GM12878 (cell line): Measurements from ENCODE around the gene RER1. TPM values are rescaled to one million over a fixed set of nuclear protein-coding genes. Genes with fewer than 3 reads are reported as not detected.

Experiments used
- ATAC-seq: fragments of 200-7000 bp; cut with Tn5 transposase; 3 replicates; pipeline ENCODE4 v1.9.1; 2020; ENCODE audit warnings: mild to moderate bottlenecking, moderate library complexity
- BruUV-seq: library from RNA; stranded (reverse); fragments of 400-500 nt; replicated peaks from 2 replicates; lab custom pipeline; 2021; lab: Mats Ljungman, UMichigan
- CTCF ChIA-PET: fragments of 300-600 bp; sonication (Branson Sonifier 250); formaldehyde crosslinking; extraction: SDS; loops from one replicate; lab custom pipeline; 2021; ENCODE audit warnings: inconsistent platforms; lab: Yijun Ruan, JAX
- POLR2A ChIA-PET: fragments of 350-600 bp; formaldehyde crosslinking; extraction: SDS; loops from one replicate; lab custom pipeline; 2021; ENCODE audit warnings: inconsistent platforms; lab: Charles Lee
- RAD21 ChIA-PET: fragments of 300-600 bp; sonication (Branson Sonifier 250); formaldehyde crosslinking; loops from one replicate; lab custom pipeline; 2023; ENCODE audit warnings: antibody characterized with exemption; ENCODE audit not compliant: unreplicated experiment; lab: Charles Lee
- SMC1A ChIA-PET: fragments of 300-600 bp; sonication (Branson Sonifier 250); formaldehyde crosslinking; loops from one replicate; lab custom pipeline; 2023; ENCODE audit not compliant: unreplicated experiment, uncharacterized antibody; lab: Charles Lee
- DNase-seq: peaks from one replicate; pipeline ENCODE4 v3.0.0-alpha.2; 2011; ENCODE audit warnings: low read depth, low spot score
- FAIRE-seq: peaks from 3 replicates; lab custom pipeline; 2011; peaks lifted over from hg19 to GRCh38; lab: Jason Lieb, UNC
- H2AFZ ChIP-seq: 2 replicates; pipeline ENCODE4 v1.6.0; 2011; ENCODE audit warnings: low read depth, low read length, control low read depth; ENCODE audit not compliant: control insufficient read depth
- H3K27ac ChIP-seq: 2 replicates; pipeline ENCODE4 v1.5.1; 2011; ENCODE audit warnings: control low read depth; ENCODE audit not compliant: control insufficient read depth, insufficient read depth
- H3K27me3 ChIP-seq, 2 experiments: replicated peaks in 1 of 2; 2 replicates each; pipeline versions ENCODE4 v1.6.0 to v1.6.1; 2011; ENCODE audit warnings: low read length in 1 of 2; ENCODE audit not compliant: control insufficient read depth in 2 of 2, insufficient read depth in 2 of 2
- H3K36me3 ChIP-seq, 2 experiments: 2 replicates each; pipeline ENCODE4 v1.5.1; 2011; ENCODE audit warnings: low read length in 1 of 2; ENCODE audit not compliant: control insufficient read depth in 2 of 2, insufficient read depth in 2 of 2
- H3K4me1 ChIP-seq: 2 replicates; pipeline ENCODE4 v1.6.1; 2011; ENCODE audit warnings: mild to moderate bottlenecking, low read length, moderate library complexity, mixed read lengths; ENCODE audit not compliant: control insufficient read depth, insufficient read depth
- H3K4me2 ChIP-seq: 2 replicates; pipeline ENCODE4 v1.6.0; 2011; ENCODE audit warnings: control low read depth; ENCODE audit not compliant: control insufficient read depth, insufficient read depth
- H3K4me3 ChIP-seq: fragments of 200-600 bp; sonication (generic); 2 replicates; pipeline ENCODE4 v1.5.1; 2016
- H3K79me2 ChIP-seq: 2 replicates; pipeline ENCODE4 v1.6.0; 2011; ENCODE audit warnings: low read length; ENCODE audit not compliant: control insufficient read depth, insufficient read depth
- H3K9ac ChIP-seq: 2 replicates; pipeline ENCODE4 v1.8.0; 2011; ENCODE audit warnings: low read length, control low read depth, mixed read lengths; ENCODE audit not compliant: control insufficient read depth, insufficient read depth
- H3K9me3 ChIP-seq: replicated peaks from 3 replicates; pipeline ENCODE4 v1.5.1; 2011; ENCODE audit warnings: mild to moderate bottlenecking, low read length; ENCODE audit not compliant: control insufficient read depth, insufficient read depth
- H4K20me1 ChIP-seq: 2 replicates; pipeline ENCODE4 v1.6.0; 2011; ENCODE audit not compliant: control insufficient read depth, insufficient read depth
- BCL11A ChIP-seq: IDR thresholded peaks from 2 replicates; pipeline ENCODE4 v1.6.1; 2011; ENCODE audit warnings: low read depth, low read length
- CBX3 ChIP-seq: fragments of 200-600 bp; sonication (generic); IDR thresholded peaks from 2 replicates; pipeline ENCODE4 v1.6.1; 2016; ENCODE audit warnings: low read depth, borderline replicate concordance
- CHD1 ChIP-seq: IDR thresholded peaks from 2 replicates; pipeline ENCODE4 v1.6.1; 2012; ENCODE audit warnings: low read depth, low read length, improper control_type of control experiment
- FOXK2 ChIP-seq: fragments of 450-650 bp; IDR thresholded peaks from 2 replicates; pipeline ENCODE4 v1.6.1; 2017; ENCODE audit warnings: mild to moderate bottlenecking, moderate library complexity
- IRF4 ChIP-seq: IDR thresholded peaks from 2 replicates; pipeline ENCODE4 v1.6.1; 2011; ENCODE audit warnings: low read depth, low read length
- LARP7 ChIP-seq: fragments of 450-650 bp; IDR thresholded peaks from 2 replicates; pipeline ENCODE4 v1.6.1; 2017; ENCODE audit warnings: mild to moderate bottlenecking
- NFYA ChIP-seq: IDR thresholded peaks from 2 replicates; pipeline ENCODE4 v1.6.1; 2011; ENCODE audit warnings: low read depth, mild to moderate bottlenecking, low read length, improper control_type of control experiment, borderline replicate concordance
- POLR2A ChIP-seq: IDR thresholded peaks from 2 replicates; pipeline ENCODE4 v1.6.1; 2011; ENCODE audit warnings: low read depth, mild to moderate bottlenecking, low read length
- RCOR1 ChIP-seq: conservative IDR thresholded peaks from 2 replicates; pipeline ENCODE4 v1.6.1; 2012; ENCODE audit warnings: low read depth, low read length, improper control_type of control experiment
- ZNF274 ChIP-seq: IDR thresholded peaks from one replicate; pipeline ENCODE4 v1.8.0; 2011; ENCODE audit not compliant: insufficient read length, insufficient read depth
- WGBS: methylation state at CpG from one replicate; pipeline ENCODE4 v1.1.6; 2016; ENCODE audit warnings: low lambda C conversion rate; ENCODE audit not compliant: insufficient replicate concordance, insufficient coverage; ENCODE audit errors: missing lambda C conversion rate; 5-methylcytosine and 5-hydroxymethylcytosine counted together
- in situ Hi-C: fragments of 300-500 bp; cut with MboI; formaldehyde crosslinking; loops from 9 replicates; pipeline ENCODE4 v1.14.3; 2018; ENCODE audit warnings: mixed read lengths
- intact Hi-C: fragments of 100-400 bp; cut with micrococcal nuclease; formaldehyde crosslinking; loops from one replicate; pipeline ENCODE4 v1.14.2; 2022; ENCODE audit not compliant: unreplicated experiment
- polyA plus RNA-seq, 11 experiments: library from polyadenylated mRNA; depleted of rRNA in 4 of 11; unstranded in 6 of 11; stranded (reverse) in 5 of 11; fragments of >200 nt; fragmentation: Nextera tagmentation in 4 of 11; fragmentation: Illumina TruSeq in 1 of 11; extraction: Ambion mirVana in 4 of 11; extraction: Trizol in 1 of 11; gene quantifications; 1 replicate in 1 of 11; 2 replicates in 10 of 11; pipeline versions ENCODE4 v1.2.1 to v1.2.3, GENCODE V29; 2011 to 2016; ENCODE audit warnings: inconsistent platforms in 2 of 11, missing spikeins in 2 of 11, low read depth in 1 of 11
- total RNA-seq, 4 experiments: library from RNA; depleted of rRNA in 3 of 4; stranded (reverse); fragments of >200 nt in 3 of 4; fragmentation: Illumina TruSeq in 1 of 4; extraction: Trizol in 1 of 4; gene quantifications; 2 replicates each; pipeline versions ENCODE4 v1.2.1 to v1.2.3, GENCODE V29; 2013 to 2021
- TF ChIP-seq, protein P1 (sequence below): fragments of 150-350 bp; IDR thresholded peaks from 2 replicates; pipeline ENCODE4 v1.6.1; 2016; ENCODE audit warnings: low read depth, low read length
- TF ChIP-seq, protein P2 (sequence below): fragments of 450-650 bp; IDR thresholded peaks from 2 replicates; pipeline ENCODE4 v1.6.1; 2016; ENCODE audit warnings: mild to moderate bottlenecking

RER1 gene
- total and polyA plus RNA-seq, 10 of the 15 experiments (the other 5 are each of a cell fraction or from before 2014, with no cell fraction given), result 29.2 to 274 (median 136) TPM

DNA sequence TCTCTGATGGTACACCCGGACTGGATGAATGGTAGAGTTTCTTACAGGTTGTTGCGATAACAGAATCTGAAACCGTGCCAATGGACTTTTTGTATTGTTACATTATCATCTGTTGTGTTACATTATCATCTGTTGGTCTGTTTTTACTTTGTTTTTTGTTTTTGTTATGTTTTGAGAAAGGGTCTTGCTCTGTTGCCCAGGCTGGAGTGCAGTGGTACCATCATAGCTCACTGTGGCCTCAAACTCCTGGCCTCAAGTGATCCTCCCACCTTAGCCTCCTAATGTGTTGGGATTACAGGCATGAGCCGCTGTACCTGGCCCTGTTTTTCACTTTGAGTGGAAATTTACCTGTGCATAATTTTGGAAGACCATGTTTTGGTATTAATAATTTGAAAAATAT, 30.9 kb downstream of the RER1 start:
- Histone ChIP-seq H4K20me1 (no peaks in the 10 kb centered on the region), H2AFZ (no peak overlapping the region), H3K27ac (no peak overlapping the region), H3K9me3 (peaks cover 2% of the 10 kb centered on the region; the same call in 1 of the 3 replicates), H3K4me1 (no peaks in the 10 kb centered on the region), H3K79me2 (no peaks in the 10 kb centered on the region), H3K4me2 (no peak overlapping the region), H3K36me3 (no peaks in the 10 kb centered on the region), H3K4me3 (no peak overlapping the region), H3K9ac (no peak overlapping the region), H3K27me3 (no peaks in the 10 kb centered on the region)
- ATAC-seq (no peak), DNase-seq (no peak), FAIRE-seq (no peak)
- intact Hi-C loops, result no loop called here
- ChIA-PET POLR2A (no interaction called here), SMC1A (no interaction called here), RAD21 (no interaction called here), CTCF (no interaction called here)
- no peak for TF ChIP-seq FOXK2
- TF ChIP-seq LARP7, result no peak
- TF ChIP-seq, protein P1, sequence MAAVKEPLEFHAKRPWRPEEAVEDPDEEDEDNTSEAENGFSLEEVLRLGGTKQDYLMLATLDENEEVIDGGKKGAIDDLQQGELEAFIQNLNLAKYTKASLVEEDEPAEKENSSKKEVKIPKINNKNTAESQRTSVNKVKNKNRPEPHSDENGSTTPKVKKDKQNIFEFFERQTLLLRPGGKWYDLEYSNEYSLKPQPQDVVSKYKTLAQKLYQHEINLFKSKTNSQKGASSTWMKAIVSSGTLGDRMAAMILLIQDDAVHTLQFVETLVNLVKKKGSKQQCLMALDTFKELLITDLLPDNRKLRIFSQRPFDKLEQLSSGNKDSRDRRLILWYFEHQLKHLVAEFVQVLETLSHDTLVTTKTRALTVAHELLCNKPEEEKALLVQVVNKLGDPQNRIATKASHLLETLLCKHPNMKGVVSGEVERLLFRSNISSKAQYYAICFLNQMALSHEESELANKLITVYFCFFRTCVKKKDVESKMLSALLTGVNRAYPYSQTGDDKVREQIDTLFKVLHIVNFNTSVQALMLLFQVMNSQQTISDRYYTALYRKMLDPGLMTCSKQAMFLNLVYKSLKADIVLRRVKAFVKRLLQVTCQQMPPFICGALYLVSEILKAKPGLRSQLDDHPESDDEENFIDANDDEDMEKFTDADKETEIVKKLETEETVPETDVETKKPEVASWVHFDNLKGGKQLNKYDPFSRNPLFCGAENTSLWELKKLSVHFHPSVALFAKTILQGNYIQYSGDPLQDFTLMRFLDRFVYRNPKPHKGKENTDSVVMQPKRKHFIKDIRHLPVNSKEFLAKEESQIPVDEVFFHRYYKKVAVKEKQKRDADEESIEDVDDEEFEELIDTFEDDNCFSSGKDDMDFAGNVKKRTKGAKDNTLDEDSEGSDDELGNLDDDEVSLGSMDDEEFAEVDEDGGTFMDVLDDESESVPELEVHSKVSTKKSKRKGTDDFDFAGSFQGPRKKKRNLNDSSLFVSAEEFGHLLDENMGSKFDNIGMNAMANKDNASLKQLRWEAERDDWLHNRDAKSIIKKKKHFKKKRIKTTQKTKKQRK, result no peak
- no peak for TF ChIP-seq IRF4
- TF ChIP-seq ZNF274, result no peak
- WGBS, result 36% methylated on average over 4 of the region's 4 CpGs
- no TSS peak for BruUV-seq
- in situ Hi-C loops, result no loop called here

DNA sequence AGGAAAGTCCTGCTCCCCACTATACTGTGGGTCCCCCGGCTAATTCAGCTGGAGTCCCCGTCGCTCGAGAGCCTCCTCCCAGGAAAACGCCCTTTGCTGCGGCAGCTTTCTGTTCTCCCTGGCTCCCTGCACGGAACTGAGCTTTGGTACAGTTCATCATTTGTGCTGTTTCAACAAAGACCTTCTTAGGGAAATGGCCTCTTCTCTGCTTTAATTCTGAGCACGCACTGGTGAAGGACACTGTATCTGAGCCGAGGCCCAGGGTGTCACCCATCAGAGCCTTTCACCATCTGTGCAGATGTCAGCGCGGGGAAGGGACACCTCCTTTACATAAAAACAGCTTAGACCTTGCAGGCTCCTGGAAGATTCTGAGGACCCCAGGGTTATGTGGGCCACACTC, 34.3 kb downstream of the RER1 start:
- Histone ChIP-seq H3K4me3 (no peak overlapping the region), H3K27ac (no peak overlapping the region), H3K36me3 (no peaks in the 10 kb centered on the region), H3K9me3 (peaks cover 6% of the 10 kb centered on the region; the same call in 1 of the 3 replicates), H4K20me1 (no peaks in the 10 kb centered on the region), H3K79me2 (no peaks in the 10 kb centered on the region), H2AFZ (no peak overlapping the region), H3K4me1 (no peaks in the 10 kb centered on the region), H3K4me2 (no peak overlapping the region), H3K9ac (no peak overlapping the region), H3K27me3 (no peaks in the 10 kb centered on the region)
- FAIRE-seq (no peak), ATAC-seq (no peak), DNase-seq (no peak)
- no TSS peak for BruUV-seq
- CTCF ChIA-PET, result no interaction called here
- RAD21 ChIA-PET, result no interaction called here
- SMC1A ChIA-PET, result no interaction called here
- POLR2A ChIA-PET, result no interaction called here
- in situ Hi-C loops (no loop called here), intact Hi-C loops (no loop called here)
- WGBS, result 51% methylated on average over 11 of the region's 11 CpGs
- no peak for TF ChIP-seq CBX3
- no peak for TF ChIP-seq RCOR1
- TF ChIP-seq NFYA, result no peak
- TF ChIP-seq, protein P2, sequence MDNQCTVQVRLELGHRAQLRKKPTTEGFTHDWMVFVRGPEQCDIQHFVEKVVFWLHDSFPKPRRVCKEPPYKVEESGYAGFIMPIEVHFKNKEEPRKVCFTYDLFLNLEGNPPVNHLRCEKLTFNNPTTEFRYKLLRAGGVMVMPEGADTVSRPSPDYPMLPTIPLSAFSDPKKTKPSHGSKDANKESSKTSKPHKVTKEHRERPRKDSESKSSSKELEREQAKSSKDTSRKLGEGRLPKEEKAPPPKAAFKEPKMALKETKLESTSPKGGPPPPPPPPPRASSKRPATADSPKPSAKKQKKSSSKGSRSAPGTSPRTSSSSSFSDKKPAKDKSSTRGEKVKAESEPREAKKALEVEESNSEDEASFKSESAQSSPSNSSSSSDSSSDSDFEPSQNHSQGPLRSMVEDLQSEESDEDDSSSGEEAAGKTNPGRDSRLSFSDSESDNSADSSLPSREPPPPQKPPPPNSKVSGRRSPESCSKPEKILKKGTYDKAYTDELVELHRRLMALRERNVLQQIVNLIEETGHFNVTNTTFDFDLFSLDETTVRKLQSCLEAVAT, result no peak
- TF ChIP-seq CHD1, result no peak
- no peak for TF ChIP-seq BCL11A
- TF ChIP-seq POLR2A, result no peak
